SK-N-SH treated with all-trans-retinoic acid at 6 μM for 48 hours (cell line): Measurements from ENCODE around the gene LUZP4.
"Not testable (repeated sequence)": the region's sequence is repeated elsewhere in the genome, so short reads cannot be mapped to it uniquely, and the experiment has no call there.

Experiments
- ATAC-seq: fragments of 200-7000 bp; cut with Tn5 transposase; 3 replicates; pipeline ENCODE4 v1.9.1; 2020; ENCODE audit warnings: mild to moderate bottlenecking, moderate library complexity
- ARNTL ChIP-seq: fragments of 450-650 bp; formaldehyde crosslinking; IDR thresholded peaks from 2 replicates; pipeline ENCODE4 v1.5.0; 2020; ENCODE audit warnings: low read depth, mild to moderate bottlenecking, moderate library complexity, borderline replicate concordance
- BACH2 ChIP-seq: fragments of 250-450 bp; sonication (Bioruptor Pico); IDR thresholded peaks from 2 replicates; pipeline ENCODE4 v1.9.0; 2021; ENCODE audit warnings: mild to moderate bottlenecking, borderline replicate concordance
- CREB5 ChIP-seq: fragments of 250-450 bp; sonication (Bioruptor Pico); IDR thresholded peaks from 2 replicates; pipeline ENCODE4 v1.5.1; 2020; ENCODE audit warnings: low read depth, mild to moderate bottlenecking, moderate library complexity
- CSDC2 ChIP-seq: fragments of 250-450 bp; sonication (Bioruptor Pico); IDR thresholded peaks from 2 replicates; pipeline ENCODE4 v1.5.0; 2020; ENCODE audit warnings: mild to moderate bottlenecking, moderate library complexity
- CSRNP3 ChIP-seq: fragments of 250-450 bp; sonication (Bioruptor Pico); IDR thresholded peaks from 2 replicates; pipeline ENCODE4 v1.5.1; 2021; ENCODE audit warnings: mild to moderate bottlenecking, moderate library complexity
- ESRRG ChIP-seq: fragments of 250-450 bp; sonication (Bioruptor Pico); IDR thresholded peaks from 2 replicates; pipeline ENCODE4 v1.6.1; 2021; ENCODE audit warnings: mild to moderate bottlenecking
- GLIS3 ChIP-seq: fragments of 250-450 bp; sonication (Bioruptor Pico); IDR thresholded peaks from 2 replicates; pipeline ENCODE4 v1.5.0; 2020; ENCODE audit warnings: mild to moderate bottlenecking, moderate library complexity
- ISL1 ChIP-seq: fragments of 250-450 bp; sonication (Bioruptor Pico); IDR thresholded peaks from 2 replicates; pipeline ENCODE4 v2.1.2; 2022; ENCODE audit warnings: mild to moderate bottlenecking, moderate library complexity
- PATZ1 ChIP-seq: fragments of 250-450 bp; sonication (Bioruptor Pico); IDR thresholded peaks from 2 replicates; pipeline ENCODE4 v1.8.0; 2020; ENCODE audit warnings: mild to moderate bottlenecking, moderate library complexity, borderline replicate concordance
- PPARA ChIP-seq: fragments of 250-450 bp; sonication (Bioruptor Pico); IDR thresholded peaks from 2 replicates; pipeline ENCODE4 v1.5.0; 2020; ENCODE audit warnings: mild to moderate bottlenecking, borderline replicate concordance
- RARB ChIP-seq: fragments of 250-450 bp; sonication (Bioruptor Pico); IDR thresholded peaks from 2 replicates; pipeline ENCODE4 v1.8.0; 2021; ENCODE audit warnings: mild to moderate bottlenecking, moderate library complexity
- TCF4 ChIP-seq: fragments of 250-450 bp; sonication (Bioruptor Pico); IDR thresholded peaks from 2 replicates; pipeline ENCODE4 v1.8.0; 2021; ENCODE audit warnings: mild to moderate bottlenecking, moderate library complexity, borderline replicate concordance
- TOX ChIP-seq: fragments of 250-450 bp; sonication (Bioruptor Pico); IDR thresholded peaks from 2 replicates; pipeline ENCODE4 v1.8.0; 2021; ENCODE audit warnings: mild to moderate bottlenecking, moderate library complexity, borderline replicate concordance
- TSHZ2 ChIP-seq: fragments of 250-450 bp; sonication (Bioruptor Pico); IDR thresholded peaks from 2 replicates; pipeline ENCODE4 v1.5.0; 2020; ENCODE audit warnings: mild to moderate bottlenecking, moderate library complexity
- ZFP3 ChIP-seq: fragments of 250-450 bp; sonication (Bioruptor Pico); IDR thresholded peaks from 2 replicates; pipeline ENCODE4 v1.5.0; 2020; ENCODE audit warnings: mild to moderate bottlenecking, moderate library complexity
- ZFP30 ChIP-seq: fragments of 450-650 bp; formaldehyde crosslinking; IDR thresholded peaks from 2 replicates; pipeline ENCODE4 v1.5.0; 2022; ENCODE audit warnings: mild to moderate bottlenecking, moderate library complexity
- ZNF565 ChIP-seq: fragments of 450-650 bp; formaldehyde crosslinking; conservative IDR thresholded peaks from 2 replicates; pipeline ENCODE4 v1.5.0; 2020; ENCODE audit warnings: low read depth, mild to moderate bottlenecking, moderate library complexity
- ZNF70 ChIP-seq: fragments of 450-650 bp; formaldehyde crosslinking; IDR thresholded peaks from 2 replicates; pipeline ENCODE4 v1.5.0; 2020; ENCODE audit warnings: mild to moderate bottlenecking, moderate library complexity

Gene LUZP4

GRCh38 chrX:115344885-115345614 lies 55.5 kb downstream of the LUZP4 start:
- ATAC-seq = peak; percentile 96

GRCh38 chrX:115345615-115346014 lies 56.1 kb downstream of the LUZP4 start:
- peak; percentile 63 for ATAC-seq

More at GRCh38 chrX:115344885-115345614, 55.5 kb downstream of the LUZP4 start:
- TF ChIP-seq ZNF70 (CRISPR knock-in tag) (no peak), ISL1 (0 out of 2 replicates have a peak, but pooled peaks have one; percentile 3)

GRCh38 chrX:115346738-115347137 lies 57.2 kb downstream of the LUZP4 start:
- not testable (repeated sequence) for ATAC-seq

More at GRCh38 chrX:115345615-115346014, 56.1 kb downstream of the LUZP4 start:
- TF ChIP-seq ZFP3 (CRISPR knock-in tag) = no peak

- TF ChIP-seq CSDC2 = no peak
- no peak for TF ChIP-seq CREB5 (CRISPR knock-in tag)
- no peak for TF ChIP-seq PATZ1
- TF ChIP-seq ISL1 = no peak
- no peak for TF ChIP-seq ZFP30 (CRISPR knock-in tag)
- TF ChIP-seq TSHZ2 (CRISPR knock-in tag) = no peak
- no peak for TF ChIP-seq GLIS3 (CRISPR knock-in tag)
- TF ChIP-seq TCF4 (CRISPR knock-in tag) = no peak
- no peak for TF ChIP-seq BACH2 (CRISPR knock-in tag)
- TF ChIP-seq CSRNP3 (CRISPR knock-in tag) = no peak
- no peak for TF ChIP-seq ZNF565 (CRISPR knock-in tag)
- no peak for TF ChIP-seq TOX (CRISPR knock-in tag)
- no peak for TF ChIP-seq RARB
- TF ChIP-seq ZNF70 (CRISPR knock-in tag) = no peak
- TF ChIP-seq ARNTL (CRISPR knock-in tag) = no peak
- TF ChIP-seq ESRRG (CRISPR knock-in tag) = no peak
- TF ChIP-seq PPARA = no peak
- no peak for ATAC-seq
Observed at GRCh38 chrX:115348446-115349225, 59.1 kb downstream of the LUZP4 start.
